ENCODE measurements around the gene CASZ1.

CASZ1 gene

GRCh38 chr1:10803971-10804820 is 7.8 kb upstream of the CASZ1 start:
- TF ChIP-seq ZFX (IDR thresholded peaks at IDR 0.05; ENCODE audit: borderline replicate concordance) (no peak), CTCF (IDR thresholded peaks at IDR 0.05) (no peak)
- H3K27ac ChIP-seq = peak overlapping the region; percentile 95

GRCh38 chr1:10802944-10803715 is 6.7 kb upstream of the CASZ1 start:
- TF ChIP-seq CTCF (IDR thresholded peaks at IDR 0.05) = no peak
- TF ChIP-seq ZFX (IDR thresholded peaks at IDR 0.05; ENCODE audit: borderline replicate concordance) = no peak
- peak overlapping the region; percentile 95 for H3K27ac ChIP-seq

- TF ChIP-seq CTCF (IDR thresholded peaks at IDR 0.05) (no peak), ZFX (IDR thresholded peaks at IDR 0.05; ENCODE audit: borderline replicate concordance) (no peak)
Observed at GRCh38 chr1:10800778-10801177, 4.3 kb upstream of the CASZ1 start.

GRCh38 chr1:10799726-10800125 is 3.3 kb upstream of the CASZ1 start:
- no peak overlapping the region for H3K27ac ChIP-seq
- no peak for TF ChIP-seq ZFX (IDR thresholded peaks at IDR 0.05; ENCODE audit: borderline replicate concordance)
- no peak for TF ChIP-seq CTCF (IDR thresholded peaks at IDR 0.05)

More at GRCh38 chr1:10800778-10801177, 4.3 kb upstream of the CASZ1 start:
- H3K27ac ChIP-seq = no peak overlapping the region

- TF ChIP-seq ZFX (IDR thresholded peaks at IDR 0.05; ENCODE audit: borderline replicate concordance) (no peak), CTCF (IDR thresholded peaks at IDR 0.05) (no peak)
- H3K27ac ChIP-seq = peak overlapping the region; percentile 96
Observed at GRCh38 chr1:10795276-10796021, 997 bp downstream of the CASZ1 start.

- H3K27ac ChIP-seq = peak overlapping the region; percentile 96
- TF ChIP-seq CTCF (IDR thresholded peaks at IDR 0.05) (no peak), ZFX (IDR thresholded peaks at IDR 0.05; ENCODE audit: borderline replicate concordance) (no peak)
Observed at GRCh38 chr1:10794724-10795275, 1.6 kb downstream of the CASZ1 start.
